B cell (primary cell): Measurements from ENCODE around the gene KCNIP1. TPM values are rescaled to one million over a fixed set of nuclear protein-coding genes. Genes with fewer than 3 reads are reported as not detected.

Experiments
- ATAC-seq: fragments of 200-7000 bp; cut with Tn5 transposase; one replicate; pipeline ENCODE4 v1.10.0; 2021; ENCODE audit warnings: low read depth, mild to moderate bottlenecking, moderate number of reproducible peaks, moderate library complexity
- CTCF ChIA-PET: fragments of 350-600 bp; sonication (Branson Sonifier 250); formaldehyde crosslinking; loops from one replicate; lab custom pipeline; 2021; ENCODE audit warnings: antibody characterized with exemption, inconsistent platforms; lab: Charles Lee
- POLR2A ChIA-PET: fragments of 350-600 bp; sonication (Branson Sonifier 250); formaldehyde crosslinking; loops from one replicate; lab custom pipeline; 2021; ENCODE audit warnings: antibody characterized with exemption; lab: Charles Lee
- DNase-seq: peaks from one replicate; pipeline ENCODE4 v3.0.0; 2013
- H2AFZ ChIP-seq: 2 replicates; pipeline ENCODE4 v1.6.1; 2012; ENCODE audit warnings: mild to moderate bottlenecking, low read depth, low read length; ENCODE audit not compliant: insufficient read depth, poor library complexity, severe bottlenecking
- H3K27ac ChIP-seq, 2 donors: 1 replicate in 1 of 2; 2 replicates in 1 of 2; pipeline ENCODE4 v1.5.1; 2012 to 2013; ENCODE audit warnings: low read length in 2 of 2, mild to moderate bottlenecking in 2 of 2, moderate library complexity in 1 of 2
- H3K27me3 ChIP-seq, 4 experiments: fragments of 200-600 bp in 1 of 4; sonication (generic) in 1 of 4; replicated peaks in 1 of 4; 1 replicate in 2 of 4; 2 replicates in 2 of 4; pipeline versions ENCODE4 v1.6.1 to v1.7.0; 2013 to 2016; ENCODE audit warnings: low read length in 3 of 4, mild to moderate bottlenecking in 2 of 4, mixed read lengths in 1 of 4, moderate library complexity in 1 of 4; ENCODE audit not compliant: insufficient read depth in 4 of 4, control insufficient read depth in 3 of 4; ENCODE audit errors: control extremely low read depth in 1 of 4
- H3K36me3 ChIP-seq, 2 experiments: replicated peaks in 1 of 2; 1 replicate in 1 of 2; 2 replicates in 1 of 2; pipeline versions ENCODE4 v1.6.1 to v1.7.1; 2013; ENCODE audit warnings: low read length in 1 of 2; ENCODE audit not compliant: insufficient read depth in 2 of 2, control insufficient read depth in 1 of 2; ENCODE audit errors: control extremely low read depth in 1 of 2, extremely low read depth in 1 of 2
- H3K4me1 ChIP-seq, 2 donors: fragments of 200-600 bp in 1 of 2; sonication (generic) in 1 of 2; 1 replicate in 1 of 2; 2 replicates in 1 of 2; pipeline versions ENCODE4 v1.5.1 to v1.6.1; 2013 to 2017; ENCODE audit warnings: low read length in 2 of 2; ENCODE audit not compliant: control insufficient read depth in 2 of 2, insufficient read depth in 2 of 2
- H3K4me2 ChIP-seq: replicated peaks from 2 replicates; pipeline ENCODE3; 2012; ENCODE audit warnings: mild to moderate bottlenecking, low read depth, low read length; ENCODE audit not compliant: poor library complexity, severe bottlenecking
- H3K4me3 ChIP-seq, 5 experiments: fragments of 200-600 bp in 1 of 5; sonication (generic) in 1 of 5; 1 replicate in 3 of 5; 2 replicates in 2 of 5; pipeline versions ENCODE4 v1.5.1 to v1.7.0; 2011 to 2016; ENCODE audit warnings: low read length in 4 of 5, mild to moderate bottlenecking in 4 of 5, low read depth in 2 of 5, control low read depth in 1 of 5, moderate library complexity in 1 of 5; ENCODE audit not compliant: insufficient read depth in 1 of 5; ENCODE audit errors: control extremely low read depth in 1 of 5, extremely low read depth in 1 of 5
- H3K79me2 ChIP-seq: fragments of 200-600 bp; sonication (generic); one replicate; pipeline ENCODE4 v1.6.0; 2016; ENCODE audit warnings: low read length; ENCODE audit not compliant: control insufficient read depth, insufficient read depth
- H3K9ac ChIP-seq: fragments of 200-600 bp; sonication (generic); 2 replicates; pipeline ENCODE4 v1.6.1; 2017; ENCODE audit warnings: mild to moderate bottlenecking, low read length, moderate library complexity
- H3K9me3 ChIP-seq, 3 donors: one replicate each; pipeline versions ENCODE4 v1.6.1 to v1.7.1; 2013; ENCODE audit warnings: low read length in 2 of 3; ENCODE audit not compliant: control insufficient read depth in 2 of 3, insufficient read depth in 1 of 3; ENCODE audit errors: control extremely low read depth in 1 of 3
- H4K20me1 ChIP-seq: 2 replicates; pipeline ENCODE4 v1.6.0; 2012; ENCODE audit warnings: mild to moderate bottlenecking, low read length; ENCODE audit not compliant: insufficient read depth, control insufficient read depth, poor library complexity, severe bottlenecking
- H3K27ac Mint-ChIP-seq: one replicate; pipeline ENCODE4 v1.8.0; 2021; ENCODE audit warnings: mixed read lengths
- H3K27me3 Mint-ChIP-seq: one replicate; pipeline ENCODE4 v1.8.0; 2021; ENCODE audit warnings: mixed read lengths
- H3K4me1 Mint-ChIP-seq: one replicate; pipeline ENCODE4 v1.8.0; 2021; ENCODE audit warnings: mixed read lengths
- H3K4me3 Mint-ChIP-seq: one replicate; pipeline ENCODE4 v1.8.0; 2021; ENCODE audit warnings: mixed read lengths
- H3K9me3 Mint-ChIP-seq: one replicate; pipeline ENCODE4 v1.8.0; 2022; ENCODE audit warnings: mixed read lengths; ENCODE audit not compliant: insufficient read depth
- EZH2 ChIP-seq: IDR thresholded peaks from 2 replicates; pipeline ENCODE4 v1.6.1; 2012; ENCODE audit warnings: borderline replicate concordance, low read depth, mild to moderate bottlenecking, moderate library complexity, low read length; ENCODE audit not compliant: insufficient read depth, poor library complexity, severe bottlenecking
- WGBS: methylation state at CpG from one replicate; pipeline ENCODE4 v1.1.5; 2013; ENCODE audit warnings: missing lambda C conversion rate; ENCODE audit not compliant: insufficient coverage; 5-methylcytosine and 5-hydroxymethylcytosine counted together
- intact Hi-C: fragments of 100-400 bp; cut with micrococcal nuclease; formaldehyde crosslinking; loops from one replicate; pipeline ENCODE4 v1.10.0; 2022
- polyA plus RNA-seq: library from polyadenylated mRNA; depleted of rRNA; stranded (reverse); fragments of >200 nt; gene quantifications from 2 replicates; pipeline ENCODE4 v1.2.3, GENCODE V29; 2012
- total RNA-seq, 2 donors: library from RNA; stranded (reverse); fragments of 120-200 nt in 1 of 2; gene quantifications; 1 replicate in 1 of 2; 2 replicates in 1 of 2; pipeline versions ENCODE4 v1.2.3 to v1.2.4, GENCODE V29; 2013 to 2022
- TF ChIP-seq, protein P1 (sequence below): fragments of 200-600 bp; IDR thresholded peaks from one replicate; pipeline ENCODE4 v1.8.0; 2022; ENCODE audit warnings: antibody characterized with exemption, mild to moderate bottlenecking

The KCNIP1 gene
- total and polyA plus RNA-seq, 2 donors (not counting 1 experiment from before 2014, with no cell fraction given), result not detected

DNA sequence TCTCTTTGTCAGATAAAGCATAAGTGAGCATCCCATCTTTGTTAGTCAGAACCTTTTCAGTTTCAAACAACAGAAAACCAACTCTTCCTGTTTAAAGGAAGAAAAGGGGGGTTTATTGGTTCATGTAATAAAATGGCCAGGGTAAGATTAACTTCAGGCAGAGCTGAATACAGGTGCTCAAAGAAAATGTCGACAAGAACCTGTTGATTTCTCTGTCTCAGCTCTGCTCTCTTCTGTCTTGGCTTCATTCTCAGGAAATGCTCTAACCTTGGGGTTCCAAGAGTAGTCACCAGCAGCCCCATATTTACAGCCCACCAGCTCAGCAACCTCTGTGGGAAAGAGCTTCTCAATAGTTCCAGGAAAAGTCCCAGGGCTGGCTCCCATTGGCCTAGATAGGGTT lies 25.2 kb downstream of the KCNIP1 start:
- no peak overlapping the region for H2AFZ ChIP-seq
- no peaks in the 10 kb centered on the region for H3K36me3 ChIP-seq
- H3K27me3 Mint-ChIP-seq, result peaks cover 4% of the 10 kb centered on the region
- H3K79me2 ChIP-seq, result no peaks in the 10 kb centered on the region
- no peaks in the 10 kb centered on the region for H3K9me3 Mint-ChIP-seq
- ChIA-PET POLR2A (no interaction called here), CTCF (no interaction called here)
- no peaks in the 10 kb centered on the region for H3K4me1 Mint-ChIP-seq
- no peak for ATAC-seq
- H3K4me3 Mint-ChIP-seq, result no peak overlapping the region
- H4K20me1 ChIP-seq, result no peaks in the 10 kb centered on the region
- no peak overlapping the region for H3K9ac ChIP-seq
- peaks cover 0 to 2% (median 0%) of the 10 kb centered on the region in 4 experiments for H3K27me3 ChIP-seq
- intact Hi-C loops, result no loop called here
- H3K27ac ChIP-seq, result no peak overlapping the region
- DNase-seq, result no peak
- WGBS, result 80% methylated on average over 1 of the region's 1 CpG
- no peak overlapping the region for H3K4me2 ChIP-seq
- H3K9me3 ChIP-seq, result no peaks in the 10 kb centered on the region
- no peak overlapping the region for H3K4me3 ChIP-seq
- no peak for TF ChIP-seq EZH2
- TF ChIP-seq, protein P1, sequence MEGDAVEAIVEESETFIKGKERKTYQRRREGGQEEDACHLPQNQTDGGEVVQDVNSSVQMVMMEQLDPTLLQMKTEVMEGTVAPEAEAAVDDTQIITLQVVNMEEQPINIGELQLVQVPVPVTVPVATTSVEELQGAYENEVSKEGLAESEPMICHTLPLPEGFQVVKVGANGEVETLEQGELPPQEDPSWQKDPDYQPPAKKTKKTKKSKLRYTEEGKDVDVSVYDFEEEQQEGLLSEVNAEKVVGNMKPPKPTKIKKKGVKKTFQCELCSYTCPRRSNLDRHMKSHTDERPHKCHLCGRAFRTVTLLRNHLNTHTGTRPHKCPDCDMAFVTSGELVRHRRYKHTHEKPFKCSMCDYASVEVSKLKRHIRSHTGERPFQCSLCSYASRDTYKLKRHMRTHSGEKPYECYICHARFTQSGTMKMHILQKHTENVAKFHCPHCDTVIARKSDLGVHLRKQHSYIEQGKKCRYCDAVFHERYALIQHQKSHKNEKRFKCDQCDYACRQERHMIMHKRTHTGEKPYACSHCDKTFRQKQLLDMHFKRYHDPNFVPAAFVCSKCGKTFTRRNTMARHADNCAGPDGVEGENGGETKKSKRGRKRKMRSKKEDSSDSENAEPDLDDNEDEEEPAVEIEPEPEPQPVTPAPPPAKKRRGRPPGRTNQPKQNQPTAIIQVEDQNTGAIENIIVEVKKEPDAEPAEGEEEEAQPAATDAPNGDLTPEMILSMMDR, result no peak
- no peaks in the 10 kb centered on the region for H3K4me1 ChIP-seq
- no peak overlapping the region for H3K27ac Mint-ChIP-seq

- Mint-ChIP-seq H3K4me3 (no peak overlapping the region), H3K27ac (no peak overlapping the region), H3K27me3 (peaks cover 13% of the 10 kb centered on the region), H3K9me3 (no peaks in the 10 kb centered on the region), H3K4me1 (no peaks in the 10 kb centered on the region)
- Histone ChIP-seq H3K79me2 (no peaks in the 10 kb centered on the region), H3K4me1 (no peaks in the 10 kb centered on the region), H3K27me3 (peaks cover 0 to 2% (median 0%) of the 10 kb centered on the region in 4 experiments), H3K36me3 (no peaks in the 10 kb centered on the region), H3K27ac (no peak overlapping the region), H3K9me3 (peaks cover 0 to 2% (median 0%) of the 10 kb centered on the region in 3 donors), H3K9ac (no peak overlapping the region), H4K20me1 (no peaks in the 10 kb centered on the region), H3K4me2 (no peak overlapping the region), H3K4me3 (no peak overlapping the region), H2AFZ (no peak overlapping the region)
- WGBS, result 100% methylated on average over 1 of the region's 3 CpGs
- intact Hi-C loops, result no loop called here
- CTCF ChIA-PET, result no interaction called here
- no peak for DNase-seq
- POLR2A ChIA-PET, result no interaction called here
- TF ChIP-seq, protein P1, result no peak
- TF ChIP-seq EZH2, result no peak
- ATAC-seq, result no peak
Observed at GRCh38 chr5:170532935-170533334, 29.1 kb downstream of the KCNIP1 start.
